NCI-H1694 treated with DMSO at 0.1 percent for 48 hours (cell line): ENCODE results near the gene DENND5A.
"Not testable (repeated sequence)": the region's sequence is repeated elsewhere in the genome, so short reads cannot be mapped to it uniquely, and the experiment has no call there.

ENCODE experiments used
- DNase-seq: peaks from one replicate; lab custom pipeline; 2025; lab: John Stamatoyannopoulos, UW

DENND5A gene

DNA sequence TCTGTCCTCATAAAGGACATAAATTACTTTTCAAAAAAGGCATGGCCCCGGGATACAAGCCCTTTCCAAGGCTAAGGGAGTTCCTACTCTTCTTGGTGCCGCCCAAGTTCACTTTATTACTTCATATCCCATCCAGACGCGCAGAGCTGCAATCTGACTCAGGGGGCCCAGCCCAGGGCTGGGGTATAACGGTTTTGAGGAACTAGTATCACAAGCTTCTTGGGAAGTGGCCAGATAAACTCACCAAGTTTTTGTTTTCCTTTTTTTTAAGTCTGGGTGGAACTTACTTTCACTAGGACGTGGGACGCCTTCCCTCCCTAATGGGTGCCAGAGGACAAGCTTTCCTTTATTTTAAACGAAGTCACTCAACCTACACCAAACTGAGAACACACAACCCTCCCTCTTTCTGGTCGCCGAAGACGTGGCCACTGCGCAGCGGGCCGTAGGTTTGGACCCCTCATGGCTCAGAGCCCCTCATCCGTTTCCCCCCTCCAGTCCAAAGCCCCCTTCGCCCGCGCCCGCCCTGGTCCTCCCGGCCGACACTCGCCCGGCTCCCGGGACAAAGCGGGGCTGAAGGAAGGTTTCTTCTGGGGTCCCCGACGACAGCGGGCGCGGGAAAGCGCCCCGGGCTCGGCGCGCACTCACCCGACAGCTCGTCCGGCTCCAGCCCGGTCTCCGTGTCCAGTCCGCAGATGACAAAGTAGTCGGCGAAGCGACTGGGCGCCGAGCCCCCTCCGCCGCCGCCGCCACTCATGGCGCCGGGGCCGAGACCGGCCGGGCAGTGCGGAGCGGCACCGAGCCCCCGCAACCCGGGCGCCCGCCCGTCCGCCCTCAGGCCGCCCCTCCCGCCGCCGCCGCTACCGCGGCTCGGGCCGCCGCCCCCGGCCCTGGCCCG lies 587 bp downstream of the DENND5A start:
- peak; percentile 6 for DNase-seq

DNA sequence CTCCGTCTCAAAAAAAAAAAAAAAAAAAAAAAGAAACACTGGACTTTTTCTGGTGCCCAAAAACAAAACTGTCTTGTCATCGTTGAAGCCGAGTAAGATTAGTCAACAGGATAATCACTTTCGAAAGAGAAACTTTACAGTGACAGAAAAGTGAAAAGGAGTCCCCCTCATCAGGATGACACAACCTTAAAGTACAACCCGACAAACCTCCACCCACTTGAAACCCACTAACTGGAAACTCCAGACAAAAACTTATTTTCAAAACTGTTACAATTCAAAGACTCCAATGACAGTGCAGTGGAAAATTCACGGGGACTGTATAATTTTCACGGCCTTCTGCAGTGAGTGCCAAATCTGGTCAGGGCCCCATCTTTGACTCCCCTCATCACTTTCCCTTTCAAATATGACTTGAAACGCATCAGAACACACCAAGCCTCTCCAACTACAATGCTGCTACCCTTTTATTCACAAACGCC lies 1.3 kb downstream of the DENND5A start:
- no peak for DNase-seq

DNA sequence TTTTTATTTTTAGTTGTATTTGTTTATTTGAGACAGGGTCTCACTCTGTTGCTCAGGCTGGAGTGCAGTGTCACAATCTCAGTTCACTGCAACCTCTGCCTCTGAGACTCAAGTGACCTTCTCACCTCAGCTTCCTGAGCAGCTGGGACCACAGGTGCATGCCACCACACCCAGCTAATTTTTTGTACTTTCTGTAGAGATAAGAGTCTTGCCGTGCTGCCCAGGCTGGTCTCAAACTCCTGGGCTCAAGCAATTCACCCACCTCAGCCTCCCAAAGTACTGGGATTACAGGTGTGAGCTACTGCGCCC lies 4.4 kb downstream of the DENND5A start:
- DNase-seq = not testable (repeated sequence)

DNA sequence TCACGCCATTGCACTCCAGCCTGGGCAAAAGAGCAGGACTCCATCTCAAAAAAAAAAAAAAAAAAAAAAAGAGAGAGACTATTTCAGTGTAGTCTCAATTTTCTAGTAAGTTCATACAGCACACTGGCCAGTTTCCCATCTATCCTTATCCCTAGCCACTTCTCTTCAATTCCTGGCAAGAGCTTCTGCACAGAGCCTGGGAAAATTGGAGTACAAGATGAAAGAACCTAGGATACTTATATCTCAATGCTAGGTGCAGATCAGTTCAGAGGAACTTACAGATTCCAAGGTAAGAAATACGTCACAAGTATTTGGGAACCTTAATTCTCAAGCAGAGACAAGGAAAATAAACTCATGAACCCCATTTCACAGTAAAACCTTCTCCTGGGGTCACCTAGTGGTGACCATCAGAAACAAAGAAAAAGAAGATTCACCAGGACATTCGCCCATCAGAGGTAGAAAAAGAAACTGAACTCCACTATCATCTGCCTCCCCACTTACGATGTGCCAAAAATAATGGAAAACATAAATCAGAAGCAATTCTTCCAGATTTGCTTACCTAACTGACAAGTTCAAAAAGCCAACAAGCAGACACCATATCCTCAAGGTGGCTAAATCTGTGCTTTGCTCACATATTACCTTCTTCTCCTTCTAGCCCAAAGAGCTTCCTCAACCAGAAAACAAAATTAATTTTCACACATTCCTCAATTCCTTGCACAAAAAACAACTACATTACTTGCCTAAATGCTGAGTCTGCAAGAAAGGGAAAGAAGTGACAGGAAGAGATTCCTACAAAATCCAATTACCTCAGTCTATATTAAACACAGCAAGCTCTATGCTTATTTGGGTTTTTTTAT lies 4.9 kb downstream of the DENND5A start:
- no peak for DNase-seq

DNA sequence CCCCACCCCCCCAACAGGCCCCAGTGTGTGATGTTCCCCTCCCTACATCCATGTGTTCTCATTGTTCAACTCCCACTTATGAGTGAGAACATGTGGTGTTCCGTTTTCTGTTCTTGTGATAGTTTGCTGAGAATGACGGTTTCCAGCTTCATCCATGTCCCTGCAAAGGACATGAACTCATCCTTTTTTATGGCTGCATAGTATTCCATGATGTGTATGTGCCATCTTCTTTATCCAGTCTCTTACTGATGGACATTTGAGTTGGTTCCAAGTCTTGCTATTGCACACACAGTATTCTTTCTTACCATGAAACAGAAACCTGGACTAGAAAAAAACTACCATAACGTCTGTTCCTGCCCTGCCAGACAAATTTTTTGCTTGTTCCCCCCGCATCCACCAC lies 6.9 kb downstream of the DENND5A start:
- DNase-seq = not testable (repeated sequence)

DNA sequence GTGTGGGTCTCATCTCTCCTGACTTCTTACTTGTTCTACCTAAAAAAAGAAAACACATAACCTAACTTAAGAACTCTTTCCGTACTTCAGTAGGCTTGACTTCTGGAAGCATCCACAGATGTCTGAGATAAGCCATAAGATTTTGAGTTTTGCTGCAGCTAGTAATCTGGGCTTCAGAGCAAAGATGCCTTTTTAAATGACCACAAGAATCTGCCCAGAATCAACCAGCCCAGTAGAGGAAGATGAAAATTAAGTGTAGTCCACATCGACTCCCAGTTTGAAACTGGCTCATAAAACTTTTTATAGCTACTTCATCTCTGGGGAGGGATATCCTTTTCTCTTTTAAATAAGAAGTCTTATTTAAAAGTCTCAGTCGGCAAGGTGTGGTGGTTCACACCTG lies 10.7 kb downstream of the DENND5A start:
- DNase-seq = no peak

DNA sequence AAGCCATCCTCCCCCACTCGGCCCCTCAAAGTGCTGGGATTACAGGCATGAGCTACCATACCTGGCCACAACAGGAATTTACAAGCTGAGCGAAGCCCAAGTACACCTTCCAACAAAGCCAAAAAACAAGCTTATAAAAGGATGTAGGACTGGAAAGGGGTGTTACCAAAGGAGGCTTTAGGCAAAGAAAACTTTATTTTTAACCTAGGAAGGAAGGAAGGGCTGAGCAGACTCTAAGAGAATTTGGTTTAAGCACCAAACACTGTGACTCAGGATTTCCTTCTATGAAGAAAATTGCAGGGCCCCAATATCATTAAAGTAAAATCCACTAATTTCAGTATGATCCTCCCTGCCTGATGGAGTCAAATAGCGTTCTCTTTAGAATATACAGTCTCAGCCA lies 12.1 kb downstream of the DENND5A start:
- DNase-seq = no peak

DNA sequence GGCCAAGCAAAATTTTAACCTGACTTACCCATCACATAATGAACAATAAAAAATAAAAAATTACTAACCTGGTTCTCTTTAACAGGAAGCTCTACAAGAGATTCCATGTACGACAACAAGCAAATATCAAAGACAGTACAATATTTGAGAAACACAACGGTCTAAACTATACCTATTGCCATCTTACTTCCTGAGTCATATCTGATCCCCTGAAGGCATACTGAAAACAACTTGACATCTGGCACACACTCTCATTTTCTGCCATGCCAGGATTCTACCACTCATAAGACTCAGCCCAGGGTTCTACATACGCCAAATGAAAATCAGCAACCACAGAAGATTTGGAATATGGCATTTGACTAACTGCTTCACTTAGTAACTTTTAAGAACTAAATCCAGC lies 13.8 kb downstream of the DENND5A start:
- DNase-seq = no peak

DNA sequence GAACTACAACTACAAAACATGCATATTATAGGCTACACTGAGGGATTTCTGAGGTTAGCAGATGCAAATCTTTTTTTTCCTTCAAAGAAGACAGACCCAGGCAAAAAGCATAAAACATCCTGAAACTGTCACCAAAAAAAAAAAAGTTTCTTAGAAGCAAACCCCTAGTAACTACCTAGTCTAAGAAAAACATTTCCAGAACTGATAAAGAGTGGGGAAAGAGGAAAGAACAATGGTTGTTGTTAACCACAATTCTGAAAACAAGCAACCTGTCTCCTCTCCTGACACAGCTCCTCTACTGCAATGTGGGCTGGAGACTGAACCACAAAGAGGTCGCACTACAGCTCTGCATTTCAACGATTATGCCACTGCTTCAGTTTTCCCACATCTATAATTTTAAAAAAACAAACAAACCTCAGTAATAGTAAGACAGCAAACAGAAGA lies 15.0 kb downstream of the DENND5A start:
- no peak for DNase-seq

DNA sequence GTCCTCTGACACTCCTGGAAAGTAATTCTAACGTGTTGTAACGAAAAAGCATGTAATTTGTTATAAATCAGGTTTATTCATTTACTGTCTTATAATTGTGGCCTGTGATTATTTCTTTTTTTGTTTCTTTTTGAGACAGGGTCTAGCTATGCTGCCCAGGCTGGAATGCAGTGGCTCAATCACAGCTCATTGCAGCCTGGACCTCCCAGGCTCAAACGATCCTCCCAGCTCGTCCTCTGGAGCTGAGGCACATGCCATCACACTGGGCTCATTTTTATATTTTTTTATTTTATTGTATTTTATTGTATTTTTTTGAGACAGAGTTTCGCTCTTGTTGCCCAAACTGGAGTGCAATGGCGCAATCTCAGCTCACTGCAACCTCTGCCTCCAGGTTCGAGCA lies 15.9 kb downstream of the DENND5A start:
- no peak for DNase-seq

DNA sequence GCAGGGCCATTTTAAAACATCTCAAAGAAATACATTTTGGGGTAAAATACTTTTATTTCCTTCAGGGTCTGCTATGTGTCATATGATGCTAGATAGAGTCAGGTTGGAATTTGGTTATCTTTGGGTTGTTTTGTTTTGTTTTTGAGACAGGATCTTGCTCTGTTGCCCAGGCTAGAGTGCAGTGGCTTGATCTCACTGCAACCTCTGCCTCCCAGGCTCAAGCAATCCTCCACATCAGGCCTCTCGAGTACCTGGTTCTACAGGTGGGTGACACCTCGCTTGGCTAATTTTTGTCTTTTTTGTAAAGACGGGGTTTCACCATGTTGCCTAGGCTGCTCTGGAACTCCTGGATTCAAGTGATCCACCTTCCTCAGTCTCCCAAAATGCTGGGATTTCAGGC lies 17.3 kb downstream of the DENND5A start:
- no peak for DNase-seq

DNA sequence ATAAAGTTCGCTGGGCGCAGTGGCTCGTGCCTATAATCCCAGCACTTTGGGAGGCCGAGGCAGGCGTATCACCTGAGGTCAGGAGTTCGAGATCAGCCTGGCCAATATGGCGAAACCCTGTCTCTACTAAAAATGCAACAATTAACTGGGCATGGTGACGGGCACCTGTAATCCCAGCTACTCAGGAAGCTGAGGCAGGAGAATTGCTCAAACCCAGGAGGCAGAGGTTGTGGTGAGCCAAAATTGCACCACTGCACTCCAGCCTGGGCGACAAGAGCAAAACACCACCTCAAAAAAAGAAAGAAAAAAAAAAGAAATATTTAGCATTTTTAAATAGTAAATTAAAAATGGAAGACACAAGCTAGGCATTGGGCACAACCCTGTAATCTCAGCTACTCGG lies 28.9 kb downstream of the DENND5A start:
- DNase-seq = not testable (repeated sequence)

DNA sequence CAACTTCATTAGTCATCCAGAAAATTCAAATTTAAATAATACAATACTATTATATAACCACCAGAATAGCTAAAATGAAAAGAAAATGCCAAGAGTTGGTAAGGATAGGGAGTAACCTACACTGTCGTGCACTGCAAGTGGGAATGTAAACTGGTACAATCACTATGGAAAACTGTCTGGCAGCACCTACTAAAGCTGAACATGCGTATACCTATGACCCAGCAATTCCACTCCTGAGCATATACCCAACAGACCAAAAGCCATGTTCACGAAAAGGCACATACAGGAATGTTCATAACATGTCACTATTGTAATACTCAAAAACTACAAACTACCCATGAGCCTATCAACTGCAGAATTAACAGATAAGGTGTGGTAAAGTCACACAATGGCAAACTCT lies 32.7 kb downstream of the DENND5A start:
- DNase-seq = no peak

DNA sequence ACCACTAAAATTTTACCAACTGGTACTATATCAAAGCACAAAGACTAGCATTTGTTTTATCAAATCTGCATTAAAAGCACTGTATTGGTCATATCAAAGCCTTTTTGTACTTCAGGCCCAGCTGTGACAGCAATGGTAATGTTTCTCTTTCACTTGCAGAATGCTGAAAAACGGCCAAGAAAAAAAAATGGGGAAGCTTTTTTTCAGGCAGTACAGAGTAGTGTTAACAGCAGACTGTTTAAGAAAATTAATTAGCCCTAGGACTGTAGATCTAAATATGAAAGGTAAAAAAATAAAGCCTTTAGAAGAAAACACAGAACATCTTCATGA lies 33.3 kb downstream of the DENND5A start:
- DNase-seq = no peak

DNA sequence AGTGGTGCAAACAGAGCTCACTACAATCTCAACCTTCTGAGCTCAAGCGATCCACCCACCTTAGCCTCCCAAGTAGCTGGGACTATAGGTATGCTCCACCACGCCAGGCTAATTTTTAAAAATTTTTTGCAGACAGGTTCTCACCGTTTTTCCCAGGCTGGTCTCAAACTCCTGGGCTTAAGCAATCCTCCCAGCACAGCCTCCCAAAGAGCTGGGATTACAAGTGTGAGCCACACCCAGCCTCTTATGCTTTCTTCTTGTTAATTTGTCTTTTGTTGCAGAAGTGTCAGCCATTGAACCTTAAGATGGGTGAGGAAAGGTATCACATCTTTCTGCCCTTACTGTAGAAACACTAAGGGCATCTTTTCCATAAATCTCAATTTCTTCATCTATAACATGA lies 34.9 kb downstream of the DENND5A start:
- no peak for DNase-seq

DNA sequence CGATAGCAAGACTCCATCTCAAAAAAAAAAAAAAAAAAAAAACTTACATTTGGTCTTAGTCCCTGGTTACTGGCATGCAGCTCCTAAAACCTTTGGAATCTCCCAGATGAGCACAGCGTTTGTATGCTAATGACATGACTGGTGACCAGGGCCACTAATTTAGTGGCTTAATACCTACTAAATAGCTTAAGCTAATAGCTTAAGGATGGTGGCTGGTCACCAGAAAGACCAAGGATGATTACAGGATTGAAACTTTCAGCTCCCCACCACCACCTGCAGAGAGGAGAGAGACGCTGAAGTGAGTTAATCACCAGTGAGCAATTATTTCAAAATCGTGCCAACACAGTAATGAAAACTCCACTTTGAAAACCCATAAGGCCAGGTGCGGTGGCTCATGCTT lies 37.1 kb downstream of the DENND5A start:
- DNase-seq = no peak

DNA sequence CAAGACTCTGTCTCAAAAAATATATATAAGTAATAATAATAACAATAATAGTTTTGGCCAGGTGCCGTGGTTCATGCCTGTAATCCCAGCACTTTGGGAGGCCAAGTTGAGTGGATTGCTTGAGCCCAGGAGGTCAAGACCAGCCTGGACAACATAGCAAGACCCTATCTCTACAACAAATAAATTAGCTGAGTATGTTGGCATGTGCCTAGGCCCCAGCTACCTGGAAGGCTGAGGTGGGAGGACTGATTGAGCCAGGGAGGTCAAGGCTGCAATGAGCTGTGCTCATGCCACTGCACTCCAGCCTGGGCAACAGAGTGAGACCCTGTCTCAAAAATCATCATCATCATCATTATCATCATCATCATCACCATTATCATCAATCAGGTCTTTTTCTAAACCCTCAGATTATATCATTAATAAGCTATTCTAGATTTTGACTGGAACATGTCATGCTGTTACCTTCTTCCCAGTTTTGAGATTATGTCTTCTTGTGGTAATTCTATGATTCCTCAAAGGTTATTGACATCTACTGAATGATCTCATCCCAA lies 39.3 kb downstream of the DENND5A start:
- no peak for DNase-seq

DNA sequence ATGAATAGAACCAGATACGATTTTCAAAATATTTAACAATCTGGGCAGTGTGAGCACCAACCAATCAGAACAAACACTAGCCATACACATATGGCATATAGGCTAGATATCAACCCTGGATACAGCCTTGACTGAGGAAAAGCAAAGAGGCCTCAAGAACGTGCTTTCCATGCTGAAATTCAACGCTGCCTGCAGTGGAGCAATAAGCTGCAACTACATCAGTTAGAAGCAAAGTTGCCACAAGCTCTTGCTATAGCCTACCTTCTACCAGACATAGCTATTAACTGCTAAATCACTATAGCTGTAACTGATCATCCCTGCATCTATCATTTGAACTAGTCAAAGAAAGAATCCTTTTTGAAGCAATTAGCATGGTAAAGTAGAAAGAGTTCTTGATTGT lies 42.5 kb downstream of the DENND5A start:
- no peak for DNase-seq

DNA sequence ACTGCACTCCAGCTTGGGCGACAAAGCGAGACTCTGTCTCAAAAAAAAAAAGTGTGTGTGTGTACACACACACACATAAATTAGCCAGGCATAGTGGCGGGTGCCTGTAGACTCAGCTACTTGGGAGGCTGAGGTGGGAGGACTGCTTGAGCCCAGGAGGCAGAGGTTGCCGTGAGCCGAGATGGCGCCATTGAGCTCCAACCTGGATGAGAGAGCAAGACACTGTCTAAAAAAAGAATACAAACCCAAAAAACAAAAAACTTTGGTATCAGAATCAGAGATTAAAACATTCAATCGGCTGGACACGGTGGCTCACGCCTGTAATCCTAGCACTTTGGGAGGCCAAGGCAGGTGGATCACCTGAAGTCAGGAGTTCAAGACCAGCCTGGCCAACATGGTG lies 44.3 kb downstream of the DENND5A start:
- DNase-seq = not testable (repeated sequence)

DNA sequence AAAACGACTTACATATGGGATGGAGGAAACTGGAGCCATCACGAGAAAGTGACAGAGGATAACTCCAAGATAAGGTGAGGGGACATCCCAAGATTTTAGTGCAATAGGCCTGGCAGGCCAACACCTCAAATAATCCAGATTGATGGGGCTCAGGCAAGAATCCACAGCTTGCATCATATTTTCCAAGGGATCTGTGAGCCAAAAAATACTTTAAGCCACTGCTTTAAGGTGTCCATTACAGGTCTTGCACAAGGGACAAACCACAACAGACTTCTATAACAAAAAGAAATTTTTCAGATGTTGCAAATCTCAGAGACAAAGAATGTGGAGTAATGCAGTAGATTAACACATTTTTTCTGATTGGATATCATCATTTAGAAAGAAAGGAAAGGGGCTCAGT lies 45.6 kb downstream of the DENND5A start:
- DNase-seq = no peak

DNA sequence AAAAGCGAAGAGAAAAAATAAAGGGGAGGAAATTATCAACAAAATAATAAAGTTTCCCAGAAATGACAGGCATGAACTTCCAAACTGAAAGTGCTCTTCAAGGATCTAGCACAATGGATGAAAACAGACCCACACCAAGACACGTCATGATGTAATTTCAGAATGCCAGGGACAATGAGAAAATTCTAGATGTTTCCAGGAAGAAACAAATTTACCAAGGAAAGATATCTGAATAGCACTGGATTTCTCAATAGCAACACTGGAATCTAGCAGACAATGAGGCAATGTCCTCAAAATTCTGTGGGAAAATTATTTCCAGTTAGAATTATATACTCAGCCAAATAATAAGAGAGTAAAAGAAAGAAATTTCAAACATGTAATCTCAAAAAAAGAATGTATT lies 46.0 kb downstream of the DENND5A start:
- no peak for DNase-seq

DNA sequence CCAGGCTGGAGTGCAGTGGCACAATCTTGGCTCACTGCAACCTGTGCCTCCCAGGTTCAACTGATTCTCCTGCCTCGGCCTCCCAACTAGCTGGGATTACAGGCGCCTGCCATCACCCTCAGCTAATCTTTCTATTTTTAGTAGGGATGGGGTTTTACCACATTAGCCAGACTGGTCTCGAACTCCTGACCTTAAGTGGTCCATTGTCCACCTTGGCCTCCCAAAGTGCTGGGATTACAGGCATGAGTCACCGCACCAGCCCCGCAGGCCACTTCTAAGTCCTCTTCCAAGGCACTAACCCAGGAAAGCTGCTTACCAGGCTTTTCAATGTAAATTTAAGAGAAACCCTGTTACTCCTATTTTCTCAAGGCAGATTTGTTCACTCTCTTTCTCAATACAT lies 50.4 kb downstream of the DENND5A start:
- DNase-seq = no peak

DNA sequence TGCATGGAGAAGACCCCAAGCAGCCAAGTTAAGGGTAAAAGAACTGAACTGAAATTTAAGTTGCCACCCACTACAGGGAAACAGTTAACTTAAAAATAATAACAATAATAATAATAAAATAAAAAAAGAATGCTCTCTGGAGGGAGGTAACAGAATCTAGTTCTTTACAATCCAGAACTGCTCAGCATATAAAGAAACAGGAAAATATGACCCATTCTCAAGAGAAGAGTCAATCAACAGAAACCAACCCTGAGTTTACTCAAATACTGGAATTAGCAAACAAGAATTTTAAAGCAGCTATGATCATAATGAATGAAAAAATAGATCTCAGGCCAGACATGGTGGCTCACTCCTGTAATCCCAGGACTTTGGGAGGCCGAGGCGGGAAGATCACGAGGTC lies 53.8 kb downstream of the DENND5A start:
- no peak for DNase-seq
